LNCAP (cell line): ENCODE results near the gene RASGEF1C.

ENCODE experiments used
- TF ChIP-seq, protein P1 (sequence below): fragments of 450-650 bp; IDR thresholded peaks from 2 replicates; pipeline ENCODE4 v1.5.1; 2017; ENCODE audit warnings: mild to moderate bottlenecking

RASGEF1C gene

DNA sequence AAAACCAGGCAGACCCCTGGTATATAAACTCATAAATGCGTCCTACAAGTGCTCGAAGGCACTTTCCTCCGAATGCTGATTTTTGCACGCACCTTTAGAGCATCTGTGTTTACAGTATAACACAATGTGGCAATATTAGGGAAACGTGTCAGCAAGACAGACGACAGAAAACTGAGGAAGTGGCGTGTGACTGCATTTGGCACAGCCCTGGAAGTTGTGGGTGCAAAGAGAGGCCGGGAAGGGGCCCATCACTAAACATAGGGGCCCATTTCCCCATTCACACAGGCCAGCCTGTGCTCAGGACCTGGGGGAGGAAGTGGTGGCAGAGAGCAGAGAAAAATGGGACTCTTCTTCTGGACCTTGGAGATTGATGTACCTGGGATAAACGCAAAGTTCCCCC, 48.2 kb downstream of the RASGEF1C start:
- TF ChIP-seq, protein P1, sequence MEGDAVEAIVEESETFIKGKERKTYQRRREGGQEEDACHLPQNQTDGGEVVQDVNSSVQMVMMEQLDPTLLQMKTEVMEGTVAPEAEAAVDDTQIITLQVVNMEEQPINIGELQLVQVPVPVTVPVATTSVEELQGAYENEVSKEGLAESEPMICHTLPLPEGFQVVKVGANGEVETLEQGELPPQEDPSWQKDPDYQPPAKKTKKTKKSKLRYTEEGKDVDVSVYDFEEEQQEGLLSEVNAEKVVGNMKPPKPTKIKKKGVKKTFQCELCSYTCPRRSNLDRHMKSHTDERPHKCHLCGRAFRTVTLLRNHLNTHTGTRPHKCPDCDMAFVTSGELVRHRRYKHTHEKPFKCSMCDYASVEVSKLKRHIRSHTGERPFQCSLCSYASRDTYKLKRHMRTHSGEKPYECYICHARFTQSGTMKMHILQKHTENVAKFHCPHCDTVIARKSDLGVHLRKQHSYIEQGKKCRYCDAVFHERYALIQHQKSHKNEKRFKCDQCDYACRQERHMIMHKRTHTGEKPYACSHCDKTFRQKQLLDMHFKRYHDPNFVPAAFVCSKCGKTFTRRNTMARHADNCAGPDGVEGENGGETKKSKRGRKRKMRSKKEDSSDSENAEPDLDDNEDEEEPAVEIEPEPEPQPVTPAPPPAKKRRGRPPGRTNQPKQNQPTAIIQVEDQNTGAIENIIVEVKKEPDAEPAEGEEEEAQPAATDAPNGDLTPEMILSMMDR, result no peak

DNA sequence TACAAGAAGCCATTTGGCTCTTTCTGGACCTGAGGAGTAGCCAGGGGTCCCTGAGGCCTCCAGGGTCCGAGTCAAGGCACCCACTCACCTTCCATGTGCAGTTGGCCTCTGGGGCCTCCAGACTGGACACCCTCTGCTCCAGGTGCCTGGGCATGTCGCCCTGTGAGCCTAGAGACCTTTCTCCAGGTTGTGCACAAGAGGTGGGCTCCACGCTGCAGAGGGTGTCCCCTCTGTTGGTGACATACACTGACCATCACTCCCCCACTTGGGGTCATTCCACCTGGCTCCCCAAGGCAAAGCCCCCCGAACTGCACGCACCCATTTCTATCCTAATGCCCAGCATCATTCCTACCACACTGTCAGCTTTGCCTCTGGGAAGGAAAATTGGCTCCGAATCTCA, 48.8 kb downstream of the RASGEF1C start:
- TF ChIP-seq, protein P1, result no peak

DNA sequence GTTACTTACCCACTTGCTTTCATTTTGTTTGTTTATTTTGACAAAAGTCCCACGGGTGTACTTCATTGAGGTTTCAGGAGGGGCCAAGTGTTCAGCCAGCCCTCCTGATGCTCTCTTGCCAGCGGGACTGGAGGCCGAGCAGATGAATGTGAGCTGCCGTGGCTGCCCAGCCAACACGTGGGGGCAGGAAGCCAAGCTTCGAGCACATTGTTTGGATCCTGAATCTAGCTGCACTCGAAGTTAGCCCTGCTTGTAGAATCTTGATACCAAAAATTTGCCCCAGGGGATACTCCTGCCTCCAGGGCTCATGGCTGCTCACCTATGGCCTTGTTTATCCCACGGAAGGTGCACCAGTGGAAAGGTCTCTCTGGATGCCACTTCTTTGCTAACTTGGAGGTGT, 49.3 kb downstream of the RASGEF1C start:
- TF ChIP-seq, protein P1, result no peak

DNA sequence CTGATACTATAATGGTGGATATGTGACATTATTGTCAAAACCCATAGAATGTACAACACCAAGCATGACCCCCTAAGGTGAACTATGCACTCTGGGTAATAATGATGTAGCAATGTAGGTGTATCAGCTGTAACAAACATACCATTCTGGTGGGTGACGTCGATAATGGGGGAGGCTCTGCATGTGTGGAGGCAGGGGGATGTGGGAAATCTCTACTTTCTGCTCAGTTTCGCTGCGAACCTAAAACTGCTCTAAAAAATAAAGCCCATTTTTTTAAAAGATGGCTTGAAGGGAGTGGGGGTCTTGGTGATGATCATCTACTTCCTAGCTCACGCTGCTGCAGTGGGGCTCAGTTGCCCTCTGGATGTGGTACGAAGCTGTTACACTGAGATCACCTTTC, 51.1 kb downstream of the RASGEF1C start:
- TF ChIP-seq, protein P1, result no peak

DNA sequence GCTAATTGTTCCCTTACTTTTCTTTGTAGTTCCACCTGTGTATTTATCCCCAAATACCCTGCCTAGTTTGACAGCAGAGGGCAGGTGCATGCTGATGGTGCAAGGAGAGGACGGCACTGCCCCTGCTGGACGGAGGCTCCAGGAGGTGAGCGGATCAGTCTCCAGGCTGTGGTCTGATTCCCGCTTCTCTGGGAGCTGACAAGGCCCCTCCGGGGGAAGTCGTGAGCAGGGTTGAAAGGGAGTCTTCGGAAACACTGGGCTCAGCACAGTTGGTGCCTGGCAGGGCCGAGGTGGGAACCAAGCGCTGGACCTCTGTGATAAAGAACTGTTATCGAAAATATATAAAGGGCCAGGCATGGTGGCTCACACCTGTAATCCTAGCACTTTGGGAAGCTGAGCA, 52.9 kb downstream of the RASGEF1C start:
- TF ChIP-seq, protein P1, result no peak

DNA sequence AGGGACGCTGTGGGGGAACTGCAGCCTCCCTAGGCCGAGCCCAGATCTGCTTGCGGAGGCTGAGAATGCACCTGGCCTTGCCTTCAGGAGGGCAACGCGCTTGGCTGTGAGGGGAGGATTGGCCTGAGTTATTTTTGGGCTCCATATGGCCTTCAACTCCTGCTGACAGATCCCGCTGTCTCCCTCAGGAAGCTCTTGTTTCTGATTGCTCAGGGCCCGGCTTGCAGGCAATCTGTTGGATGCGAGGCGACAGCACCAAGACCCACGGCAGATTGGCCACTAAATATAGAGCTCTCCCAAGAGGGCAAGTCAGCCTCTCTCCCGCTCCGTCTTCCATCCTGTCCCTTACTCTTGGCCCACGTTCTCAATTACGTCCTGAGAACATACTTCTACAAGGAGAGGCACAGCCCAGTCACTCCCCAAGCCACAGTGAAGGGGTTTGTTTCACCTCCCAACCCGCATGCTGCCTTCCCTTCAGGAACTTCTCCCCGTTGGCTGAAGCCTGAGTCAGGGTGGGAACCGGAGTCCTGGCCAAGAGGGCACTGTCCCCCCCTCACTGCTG, 53.6 kb downstream of the RASGEF1C start:
- TF ChIP-seq, protein P1, result no peak

DNA sequence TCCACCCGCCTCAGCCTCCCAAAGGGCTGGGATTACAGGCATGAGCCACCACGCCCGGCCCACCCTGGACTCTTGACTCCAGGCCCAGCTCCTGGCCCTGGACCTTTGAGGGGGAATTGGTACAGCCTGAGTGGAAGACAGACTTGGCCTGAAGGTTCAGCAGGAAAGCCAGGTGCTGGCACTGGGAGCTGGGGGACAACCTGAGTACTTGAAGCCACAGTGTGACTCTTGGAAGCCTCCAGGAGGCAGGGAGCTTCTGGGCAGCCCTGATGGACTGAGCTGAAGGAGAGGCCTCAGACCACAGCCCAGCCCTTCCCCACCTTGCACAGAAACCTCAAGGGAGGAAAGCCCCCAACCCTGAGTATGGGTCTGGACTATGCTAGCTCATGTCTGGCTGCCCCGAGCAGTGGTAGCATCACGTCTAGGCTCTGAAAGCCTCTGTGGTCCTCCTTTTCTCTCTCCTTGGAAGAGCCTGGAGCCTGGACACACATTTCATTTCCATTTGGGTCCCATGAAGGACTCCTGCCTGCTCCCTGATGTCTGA, 54.1 kb downstream of the RASGEF1C start:
- TF ChIP-seq, protein P1, result no peak

DNA sequence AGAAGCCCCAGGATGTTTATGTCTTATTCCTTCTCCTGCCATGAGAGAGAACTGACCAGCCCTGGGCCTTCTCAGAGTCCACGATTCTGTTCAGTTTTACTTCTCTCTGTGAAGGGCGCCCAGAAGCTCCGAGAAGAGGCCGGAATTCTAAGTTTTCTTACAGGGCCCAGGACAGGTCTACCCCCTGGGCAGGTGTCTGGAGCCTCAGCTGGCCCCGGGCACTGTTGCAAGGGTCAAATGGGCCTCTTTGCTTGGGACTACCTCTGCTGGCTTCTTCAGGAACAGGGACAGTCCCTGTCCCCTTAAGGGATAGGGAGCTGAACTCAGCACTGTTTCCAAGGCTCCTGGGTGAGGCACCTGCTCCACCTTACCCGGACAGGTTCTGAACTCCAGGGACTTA, 55.0 kb downstream of the RASGEF1C start:
- TF ChIP-seq, protein P1, result no peak
